ENCODE data around the gene PSG7.
"Not testable (repeated sequence)": the region's sequence is repeated elsewhere in the genome, so short reads cannot be mapped to it uniquely, and the experiment has no call there.

PSG7 gene

DNA sequence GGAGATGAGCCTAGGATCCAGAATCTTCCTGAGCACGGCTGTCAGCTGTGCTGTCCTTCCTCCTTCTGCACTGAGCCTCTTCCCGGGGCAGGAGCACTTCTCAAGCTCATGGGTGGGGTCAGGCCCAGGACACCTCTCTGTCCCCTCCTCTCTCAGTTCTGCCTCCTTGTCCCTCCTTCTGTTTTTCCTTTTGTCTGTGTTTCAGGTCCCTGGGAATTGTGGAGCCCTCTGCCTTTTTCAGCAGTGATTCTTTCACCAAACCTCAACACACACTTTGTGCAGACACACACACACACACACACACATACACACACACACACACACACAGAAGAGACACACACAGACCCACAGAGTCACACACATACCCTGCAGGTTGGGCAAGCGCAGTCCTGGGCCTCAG lies at the start of gene PSG7:
PSG7 (minus strand) TSS at position 101 of the 400 bp plus-strand sequence. CDS start 131 bp downstream, outside the sequence.
- H3K4me3 ChIP-seq (ENCODE audit: low read length); H3K9me3 ChIP-seq (ENCODE audit: low read length); H3K27me3 ChIP-seq (ENCODE audit: insufficient read depth, low read length); H3K4me1 ChIP-seq (ENCODE audit: insufficient read depth, low read length); H2AFZ ChIP-seq (ENCODE audit: low read depth, low read length); H3K36me3 ChIP-seq (ENCODE audit: insufficient read depth, low read length): not testable (repeated sequence)

DNA sequence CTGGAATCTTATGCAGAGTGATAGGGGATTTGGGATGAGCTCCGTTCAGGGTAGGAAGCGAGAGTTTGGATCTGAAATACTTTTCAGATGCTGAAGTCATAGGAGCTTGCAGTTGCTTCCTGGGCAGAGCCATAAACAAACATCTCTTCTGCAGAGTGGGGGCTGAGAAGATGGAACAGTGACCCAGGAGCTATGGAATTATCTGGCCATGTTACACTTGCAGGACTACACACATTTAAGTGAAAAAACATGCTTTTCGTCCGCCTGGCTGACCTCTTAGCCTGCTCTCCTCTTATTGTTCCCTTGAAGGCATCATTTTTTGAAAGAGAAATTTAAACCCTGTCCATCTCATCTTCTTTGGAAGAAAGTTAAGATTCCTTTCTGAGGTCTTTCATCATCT lies 48.6 kb upstream of the PSG7 start:
- H2AFZ ChIP-seq (ENCODE audit: low read depth, low read length): no peak overlapping the region
- no peaks in the 10 kb centered on the region for H3K36me3 ChIP-seq (ENCODE audit: insufficient read depth, low read length)
- peaks cover 3% of the 10 kb centered on the region for H3K27me3 ChIP-seq (ENCODE audit: insufficient read depth, low read length)
- H3K4me3 ChIP-seq (ENCODE audit: low read length): no peak overlapping the region
- H3K9me3 ChIP-seq (ENCODE audit: low read length): no peaks in the 10 kb centered on the region
- no peaks in the 10 kb centered on the region for H3K4me1 ChIP-seq (ENCODE audit: insufficient read depth, low read length)

DNA sequence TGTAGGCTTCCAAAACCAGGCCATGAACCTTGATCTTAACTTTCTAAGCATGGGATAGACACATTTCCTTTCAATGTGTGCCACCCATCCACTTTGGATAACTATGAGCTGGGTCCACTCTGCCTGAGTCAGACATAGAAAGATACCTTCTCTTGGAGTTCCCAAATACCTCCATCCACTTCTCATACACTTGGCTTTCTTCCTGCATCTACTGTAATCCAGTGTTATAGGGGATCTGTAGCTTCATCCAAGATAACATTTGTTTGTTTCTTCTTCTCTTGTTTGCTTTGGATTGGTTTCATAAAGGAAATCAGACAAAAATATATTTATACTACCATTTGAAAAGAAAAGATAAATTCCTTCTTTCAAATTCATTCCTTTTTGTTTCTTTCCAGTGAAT lies 45.1 kb upstream of the PSG7 start:
- not testable (repeated sequence) for H3K4me1 ChIP-seq (ENCODE audit: insufficient read depth, low read length); H3K27me3 ChIP-seq (ENCODE audit: insufficient read depth, low read length); H2AFZ ChIP-seq (ENCODE audit: low read depth, low read length); H3K36me3 ChIP-seq (ENCODE audit: insufficient read depth, low read length); H3K9me3 ChIP-seq (ENCODE audit: low read length); H3K4me3 ChIP-seq (ENCODE audit: low read length)

DNA sequence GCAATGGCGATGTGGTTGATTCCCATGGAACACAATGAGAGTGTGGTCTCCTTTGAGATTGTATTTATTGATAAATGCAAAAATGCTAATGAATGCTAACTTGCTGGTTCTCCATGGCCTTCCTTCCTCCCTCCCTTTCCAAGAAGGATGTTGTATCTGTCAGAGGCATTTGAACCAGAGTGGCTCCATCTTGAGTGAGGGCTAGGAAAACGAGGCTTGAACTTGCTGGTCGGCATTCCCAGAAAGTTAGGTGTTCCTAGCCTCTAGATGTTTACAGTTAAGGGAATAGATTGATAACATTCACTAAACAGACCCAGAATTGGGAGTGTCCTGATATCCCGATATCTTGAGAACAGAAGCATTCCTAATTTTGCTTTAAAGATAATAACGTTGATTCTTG lies 34.4 kb upstream of the PSG7 start:
- not testable (repeated sequence) for H3K36me3 ChIP-seq (ENCODE audit: insufficient read depth, low read length)

DNA sequence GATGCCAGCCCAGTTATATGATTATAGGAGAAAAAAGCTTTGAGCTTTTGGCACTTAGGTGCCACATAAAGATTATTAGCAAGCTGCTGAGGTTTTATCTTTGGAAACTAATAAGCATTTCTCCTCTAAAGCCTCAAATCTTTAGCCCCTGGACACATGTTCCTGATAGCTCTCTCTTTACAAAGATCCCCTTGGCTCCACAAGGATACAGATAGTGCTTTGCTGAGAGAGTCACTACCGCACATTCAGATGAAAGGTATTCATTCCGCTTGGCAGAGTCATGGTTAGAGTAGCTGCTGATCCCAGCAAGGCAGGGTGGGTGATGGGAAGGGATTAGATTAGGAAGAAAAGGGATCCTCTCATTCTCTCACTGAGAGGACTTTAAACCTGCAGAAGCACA lies 28.2 kb upstream of the PSG7 start:
- no peak overlapping the region for H2AFZ ChIP-seq (ENCODE audit: low read depth, low read length)
- peaks cover 2% of the 10 kb centered on the region for H3K27me3 ChIP-seq (ENCODE audit: insufficient read depth, low read length)
- H3K9me3 ChIP-seq (ENCODE audit: low read length): no peaks in the 10 kb centered on the region
- H3K4me3 ChIP-seq (ENCODE audit: low read length): no peak overlapping the region
- no peaks in the 10 kb centered on the region for H3K4me1 ChIP-seq (ENCODE audit: insufficient read depth, low read length)
- no peaks in the 10 kb centered on the region for H3K36me3 ChIP-seq (ENCODE audit: insufficient read depth, low read length)

More for the DNA sequence above, 34.4 kb upstream of the PSG7 start:
- not testable (repeated sequence) for H3K9me3 ChIP-seq (ENCODE audit: low read length); H2AFZ ChIP-seq (ENCODE audit: low read depth, low read length); H3K4me3 ChIP-seq (ENCODE audit: low read length); H3K27me3 ChIP-seq (ENCODE audit: insufficient read depth, low read length); H3K4me1 ChIP-seq (ENCODE audit: insufficient read depth, low read length)

DNA sequence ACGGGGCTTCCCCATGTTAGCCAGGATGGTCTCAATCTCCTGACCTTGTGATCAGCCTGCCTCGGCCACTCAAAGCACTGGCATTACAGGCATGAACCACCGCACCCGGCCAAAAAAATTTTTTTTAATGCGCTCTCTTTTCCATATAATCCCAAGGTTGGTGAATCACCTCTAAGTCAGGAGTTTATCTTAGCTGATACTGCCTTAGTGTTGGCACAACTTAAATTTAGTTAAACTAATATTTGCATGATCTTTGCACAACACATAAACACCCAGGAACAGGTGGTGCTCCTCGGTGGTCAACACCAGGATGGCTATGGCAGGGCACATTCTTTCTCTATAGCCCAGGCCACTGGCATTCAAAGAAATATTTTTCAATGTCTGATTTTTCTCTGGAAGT lies 24.1 kb upstream of the PSG7 start:
- H3K9me3 ChIP-seq (ENCODE audit: low read length): no peaks in the 10 kb centered on the region
- H3K36me3 ChIP-seq (ENCODE audit: insufficient read depth, low read length): no peaks in the 10 kb centered on the region
- H3K4me1 ChIP-seq (ENCODE audit: insufficient read depth, low read length): no peaks in the 10 kb centered on the region
- no peak overlapping the region for H2AFZ ChIP-seq (ENCODE audit: low read depth, low read length)
- H3K27me3 ChIP-seq (ENCODE audit: insufficient read depth, low read length): peaks cover 2% of the 10 kb centered on the region
- H3K4me3 ChIP-seq (ENCODE audit: low read length): no peak overlapping the region

DNA sequence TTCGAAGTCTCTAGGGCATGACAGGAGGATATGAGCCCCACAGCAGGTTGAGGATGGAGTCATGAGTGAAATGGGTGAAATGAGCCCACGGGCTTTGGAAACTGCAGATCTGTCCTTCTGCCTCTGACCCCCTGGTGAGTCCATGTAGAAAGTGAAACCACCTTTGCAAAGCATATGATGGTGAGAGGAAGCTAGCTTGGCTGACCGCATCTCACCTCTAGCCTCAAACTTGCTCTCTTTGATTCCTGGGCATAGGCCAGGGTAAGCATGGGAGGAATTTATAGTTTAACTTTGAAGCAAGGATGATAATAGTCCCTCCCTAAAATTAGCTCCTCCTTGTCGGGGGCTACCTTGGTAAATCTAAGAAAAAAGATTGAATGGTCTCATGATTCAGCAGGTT lies 15.1 kb upstream of the PSG7 start:
- not testable (repeated sequence) for H3K27me3 ChIP-seq (ENCODE audit: insufficient read depth, low read length); H3K4me3 ChIP-seq (ENCODE audit: low read length)

DNA sequence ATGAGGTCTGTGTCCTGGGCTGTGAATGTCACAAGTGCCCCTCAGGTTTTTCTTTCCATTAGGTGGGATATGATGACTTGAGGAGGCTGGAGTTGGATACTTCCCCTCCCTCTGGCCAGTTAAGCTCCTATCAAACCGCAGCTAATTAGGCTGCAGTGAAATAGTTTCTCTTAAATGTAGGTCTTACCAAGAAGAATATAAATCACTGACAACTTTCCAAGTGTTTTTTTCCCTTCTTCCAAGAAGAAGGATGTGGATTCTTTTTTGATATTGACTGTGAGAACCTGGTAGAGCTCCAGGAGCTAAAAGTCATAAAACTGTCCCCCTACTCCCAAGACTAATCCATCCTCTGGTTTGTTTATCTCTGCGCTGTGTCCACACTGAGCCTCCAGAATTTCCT lies 14.5 kb upstream of the PSG7 start:
- H3K27me3 ChIP-seq (ENCODE audit: insufficient read depth, low read length); H3K9me3 ChIP-seq (ENCODE audit: low read length); H3K4me1 ChIP-seq (ENCODE audit: insufficient read depth, low read length); H2AFZ ChIP-seq (ENCODE audit: low read depth, low read length); H3K36me3 ChIP-seq (ENCODE audit: insufficient read depth, low read length); H3K4me3 ChIP-seq (ENCODE audit: low read length): not testable (repeated sequence)

More for the DNA sequence above, 15.1 kb upstream of the PSG7 start:
- H2AFZ ChIP-seq (ENCODE audit: low read depth, low read length); H3K36me3 ChIP-seq (ENCODE audit: insufficient read depth, low read length); H3K4me1 ChIP-seq (ENCODE audit: insufficient read depth, low read length); H3K9me3 ChIP-seq (ENCODE audit: low read length): not testable (repeated sequence)

DNA sequence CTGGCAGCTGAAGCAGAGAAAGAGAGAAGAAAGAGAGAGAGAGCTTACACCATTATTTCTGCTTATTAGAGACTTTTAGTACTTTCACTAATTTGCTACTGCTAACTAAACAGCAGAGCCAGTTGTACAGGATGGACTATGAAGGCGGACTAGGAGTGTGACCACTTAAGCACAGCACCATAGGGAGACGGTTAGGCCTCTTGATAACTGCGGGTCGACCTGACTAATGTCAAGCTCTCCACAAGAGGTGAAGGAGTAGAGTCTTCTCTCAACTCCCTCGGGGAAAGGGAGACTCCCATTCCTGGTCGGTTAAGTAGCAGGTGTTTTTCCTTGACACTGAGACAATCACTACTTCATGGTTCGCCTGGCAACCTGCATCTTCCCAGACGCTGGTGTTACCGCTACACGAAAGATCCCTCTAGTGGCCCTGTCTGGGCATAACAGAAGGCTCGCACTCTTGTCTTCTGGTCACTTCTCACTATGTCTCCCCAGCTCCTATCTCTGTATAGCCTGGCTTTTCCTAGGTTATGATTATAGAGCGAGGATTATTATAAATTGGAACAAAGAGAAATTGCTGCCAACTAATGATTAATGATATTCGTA lies 5.3 kb upstream of the PSG7 start:
- no peaks in the 10 kb centered on the region for H3K4me1 ChIP-seq (ENCODE audit: insufficient read depth, low read length)
- no peaks in the 10 kb centered on the region for H3K9me3 ChIP-seq (ENCODE audit: low read length)
- no peak overlapping the region for H2AFZ ChIP-seq (ENCODE audit: low read depth, low read length)
- H3K36me3 ChIP-seq (ENCODE audit: insufficient read depth, low read length): no peaks in the 10 kb centered on the region
- no peak overlapping the region for H3K4me3 ChIP-seq (ENCODE audit: low read length)
- H3K27me3 ChIP-seq (ENCODE audit: insufficient read depth, low read length): no peaks in the 10 kb centered on the region

DNA sequence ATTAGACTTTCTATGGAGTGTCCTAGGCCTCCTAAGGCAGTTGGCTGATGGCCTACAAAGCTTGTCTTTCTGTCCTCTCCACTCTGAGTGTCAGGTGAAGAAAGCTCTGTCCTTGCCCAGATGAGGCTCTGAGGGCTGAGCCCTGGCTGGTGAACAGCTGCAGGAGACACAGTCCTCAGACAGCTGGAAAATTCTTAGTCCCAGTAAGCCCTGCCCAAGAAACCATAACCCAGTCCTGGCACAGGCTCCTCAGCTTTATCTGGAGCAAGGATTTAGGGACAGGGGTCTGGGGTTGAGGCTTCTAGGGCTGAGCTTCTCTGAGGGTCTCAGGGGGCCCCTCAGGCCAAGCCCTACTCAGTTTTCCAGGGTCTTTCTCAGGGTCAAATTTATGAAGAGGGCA lies 2.3 kb downstream of the PSG7 start:
- H3K4me3 ChIP-seq (ENCODE audit: low read length); H3K9me3 ChIP-seq (ENCODE audit: low read length); H2AFZ ChIP-seq (ENCODE audit: low read depth, low read length); H3K36me3 ChIP-seq (ENCODE audit: insufficient read depth, low read length); H3K27me3 ChIP-seq (ENCODE audit: insufficient read depth, low read length); H3K4me1 ChIP-seq (ENCODE audit: insufficient read depth, low read length): not testable (repeated sequence)

DNA sequence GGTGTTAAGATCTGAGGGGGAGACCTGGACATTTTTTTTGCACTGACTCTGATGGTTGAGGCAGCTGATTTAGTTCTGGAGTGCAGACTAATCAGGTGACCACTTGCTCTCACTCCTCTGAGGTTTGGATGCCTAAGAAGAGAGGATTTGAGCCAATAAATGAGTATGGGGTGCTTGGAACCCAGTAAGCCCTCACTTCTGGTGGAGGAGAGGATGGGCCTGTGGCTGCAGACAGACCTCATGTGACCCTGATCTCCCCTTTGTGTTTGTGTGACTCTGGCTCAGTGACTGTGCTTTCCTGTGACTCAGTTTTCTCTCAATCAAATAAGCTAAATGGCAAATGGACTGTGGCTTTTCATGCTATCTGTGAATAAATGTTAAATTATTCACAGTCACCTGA lies 2.8 kb downstream of the PSG7 start:
- not testable (repeated sequence) for H2AFZ ChIP-seq (ENCODE audit: low read depth, low read length); H3K4me3 ChIP-seq (ENCODE audit: low read length); H3K27me3 ChIP-seq (ENCODE audit: insufficient read depth, low read length); H3K4me1 ChIP-seq (ENCODE audit: insufficient read depth, low read length); H3K9me3 ChIP-seq (ENCODE audit: low read length); H3K36me3 ChIP-seq (ENCODE audit: insufficient read depth, low read length)

DNA sequence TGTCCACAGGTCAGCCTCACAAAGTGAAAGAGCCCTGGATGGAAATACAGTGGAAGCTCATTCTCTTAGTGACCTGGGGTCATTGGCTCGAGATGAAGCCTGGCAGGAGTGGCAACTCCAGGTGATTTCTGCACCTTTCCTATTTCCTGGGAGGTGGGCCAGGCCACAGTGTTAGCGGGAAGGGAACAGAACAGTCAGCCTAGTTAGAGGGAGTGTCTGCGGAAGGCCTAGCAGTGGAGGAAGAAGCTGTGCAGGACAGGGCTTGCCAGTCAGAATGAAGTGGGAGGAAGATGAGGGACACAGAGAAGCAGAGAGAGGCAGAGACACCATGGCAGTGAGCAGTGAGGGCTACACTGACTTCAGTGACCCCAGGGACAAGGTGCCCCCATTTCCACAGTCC lies 3.6 kb downstream of the PSG7 start:
- H2AFZ ChIP-seq (ENCODE audit: low read depth, low read length); H3K9me3 ChIP-seq (ENCODE audit: low read length); H3K36me3 ChIP-seq (ENCODE audit: insufficient read depth, low read length); H3K27me3 ChIP-seq (ENCODE audit: insufficient read depth, low read length); H3K4me1 ChIP-seq (ENCODE audit: insufficient read depth, low read length); H3K4me3 ChIP-seq (ENCODE audit: low read length): not testable (repeated sequence)

DNA sequence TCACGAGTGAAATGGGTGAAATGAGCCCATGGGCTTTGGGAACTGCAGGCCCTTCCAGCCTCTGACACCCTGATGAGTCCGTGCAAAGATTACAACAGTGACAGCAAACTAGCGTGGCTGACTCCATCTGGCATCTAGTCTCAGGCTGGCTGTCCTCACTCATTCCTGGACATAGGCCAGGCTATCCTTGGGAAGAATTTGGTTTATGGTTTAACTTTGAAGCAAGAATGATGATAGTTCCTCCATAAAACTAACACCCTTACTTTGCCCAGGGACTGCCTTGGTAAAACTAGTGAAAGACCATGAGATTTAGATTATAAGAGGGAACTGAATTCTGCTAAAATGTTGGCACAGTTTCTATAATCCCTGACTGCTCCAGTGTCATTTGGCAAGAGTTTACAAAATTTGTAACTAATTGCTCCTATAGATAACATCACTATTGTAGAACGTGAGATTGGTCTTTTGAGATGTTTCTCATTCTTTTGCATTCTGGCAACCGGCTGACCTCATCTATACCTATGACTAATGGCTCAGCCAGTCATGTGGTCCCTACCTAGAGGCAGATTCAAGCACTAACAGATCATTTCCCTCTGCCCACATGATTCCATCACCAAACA lies 4.4 kb downstream of the PSG7 start:
- not testable (repeated sequence) for H3K9me3 ChIP-seq (ENCODE audit: low read length); H2AFZ ChIP-seq (ENCODE audit: low read depth, low read length); H3K4me3 ChIP-seq (ENCODE audit: low read length); H3K36me3 ChIP-seq (ENCODE audit: insufficient read depth, low read length); H3K27me3 ChIP-seq (ENCODE audit: insufficient read depth, low read length); H3K4me1 ChIP-seq (ENCODE audit: insufficient read depth, low read length)

DNA sequence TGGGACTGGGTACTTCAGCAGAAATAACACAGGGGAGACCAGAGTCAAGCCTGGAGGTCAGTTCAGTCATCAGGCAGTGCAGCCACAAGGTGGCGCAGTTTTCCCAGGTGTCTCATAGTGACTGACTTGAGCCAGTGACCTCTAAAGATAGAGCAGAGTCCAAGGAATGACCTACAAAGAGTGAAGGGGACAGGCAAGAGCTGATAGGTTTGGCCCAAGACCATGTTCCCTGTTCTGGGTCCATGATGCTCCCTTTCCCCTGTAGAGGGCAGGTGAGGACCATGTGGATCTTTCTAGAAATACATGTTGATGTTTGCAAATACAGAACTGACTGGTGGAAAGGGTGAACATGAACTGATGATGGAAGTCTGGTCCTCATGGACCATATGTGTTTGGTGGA lies 6.8 kb downstream of the PSG7 start:
- not testable (repeated sequence) for H3K36me3 ChIP-seq (ENCODE audit: insufficient read depth, low read length); H3K9me3 ChIP-seq (ENCODE audit: low read length); H3K4me3 ChIP-seq (ENCODE audit: low read length); H2AFZ ChIP-seq (ENCODE audit: low read depth, low read length); H3K4me1 ChIP-seq (ENCODE audit: insufficient read depth, low read length); H3K27me3 ChIP-seq (ENCODE audit: insufficient read depth, low read length)
